HG03064 (cell line): Measurements from ENCODE around the gene TP53I3.
"Not testable (repeated sequence)": the region's sequence is repeated elsewhere in the genome, so short reads cannot be mapped to it uniquely, and the experiment has no call there.

Experiments
- ATAC-seq: cut with Tn5 transposase; IDR thresholded peaks from one replicate; pipeline ENCODE4 v1.9.1; 2021; ENCODE audit warnings: low read depth; ENCODE audit not compliant: unreplicated experiment

TP53I3 gene

GRCh38 chr2:24101992-24102391 lies 17.4 kb upstream of the TP53I3 start:
- ATAC-seq = no peak

- not testable (repeated sequence) for ATAC-seq
Measured at GRCh38 chr2:24100732-24101131, 16.1 kb upstream of the TP53I3 start.

- not testable (repeated sequence) for ATAC-seq
Measured at GRCh38 chr2:24095171-24095677, 10.6 kb upstream of the TP53I3 start.

GRCh38 chr2:24093270-24093669 lies 8.6 kb upstream of the TP53I3 start:
- not testable (repeated sequence) for ATAC-seq

GRCh38 chr2:24088821-24089359 lies 4.3 kb upstream of the TP53I3 start:
- ATAC-seq = no peak

GRCh38 chr2:24087032-24087431 lies 2.4 kb upstream of the TP53I3 start:
- no peak for ATAC-seq

GRCh38 chr2:24086241-24086640 lies 1.6 kb upstream of the TP53I3 start:
- no peak for ATAC-seq

- no peak for ATAC-seq
Measured at GRCh38 chr2:24085200-24085489, 511 bp upstream of the TP53I3 start.

- ATAC-seq = peak; percentile 60
Measured at GRCh38 chr2:24083567-24084385, 858 bp downstream of the TP53I3 start.

- ATAC-seq = no peak
Measured at GRCh38 chr2:24082787-24083566, 1.7 kb downstream of the TP53I3 start.

GRCh38 chr2:24080701-24081100 lies 3.9 kb downstream of the TP53I3 start:
- no peak for ATAC-seq

GRCh38 chr2:24077879-24078278 lies 6.8 kb downstream of the TP53I3 start:
- ATAC-seq = no peak

- no peak for ATAC-seq
Measured at GRCh38 chr2:24077535-24077877, 7.1 kb downstream of the TP53I3 start.

GRCh38 chr2:24076849-24077534 lies 7.6 kb downstream of the TP53I3 start:
- peak; percentile 18 for ATAC-seq

GRCh38 chr2:24075915-24076848 lies 8.5 kb downstream of the TP53I3 start, which contains the start of gene SF3B6:
TSS of gene SF3B6 (minus strand) at chr2:24076326. CDS start at chr2:24076229, 97 bp downstream.
- peak; percentile 94 for ATAC-seq

- ATAC-seq = no peak
Measured at GRCh38 chr2:24075259-24075658, 9.4 kb downstream of the TP53I3 start.

GRCh38 chr2:24073816-24074215 lies 10.8 kb downstream of the TP53I3 start:
- no peak for ATAC-seq

GRCh38 chr2:24072259-24072658 lies 12.4 kb downstream of the TP53I3 start:
- no peak for ATAC-seq

- no peak for ATAC-seq
Measured at GRCh38 chr2:24065341-24065740, 19.3 kb downstream of the TP53I3 start.
